Neural progenitor cell (in vitro differentiated cells): ENCODE results near the gene MPLKIP. TPM values are rescaled to one million over a fixed set of nuclear protein-coding genes. Genes with fewer than 3 reads are reported as not detected.

Experiments
- DNase-seq: peaks from one replicate; pipeline ENCODE4 v3.0.0-alpha.2; 2016; ENCODE audit warnings: low spot score
- H2AFZ ChIP-seq: fragments of 200-600 bp; sonication (generic); replicated peaks from 2 replicates; pipeline ENCODE4 v1.6.1; 2016; ENCODE audit warnings: antibody characterized with exemption
- H3F3A ChIP-seq: fragments of 200-600 bp; sonication (generic); 2 replicates; pipeline ENCODE4 v1.6.1; 2016; ENCODE audit warnings: antibody characterized with exemption, low read depth
- H3K27ac ChIP-seq: fragments of 200-600 bp; sonication (generic); 2 replicates; pipeline ENCODE4 v1.5.1; 2016; ENCODE audit warnings: mild to moderate bottlenecking
- H3K27me3 ChIP-seq: fragments of 200-600 bp; sonication (generic); 2 replicates; pipeline ENCODE4 v1.6.1; 2016; ENCODE audit warnings: mild to moderate bottlenecking, moderate library complexity
- H3K36me3 ChIP-seq: fragments of 200-600 bp; sonication (generic); 2 replicates; pipeline ENCODE4 v1.5.1; 2016
- H3K4me1 ChIP-seq: fragments of 200-600 bp; sonication (generic); 2 replicates; pipeline ENCODE4 v1.6.1; 2016; ENCODE audit warnings: mixed run types
- H3K4me2 ChIP-seq: fragments of 200-600 bp; sonication (generic); 2 replicates; pipeline ENCODE4 v1.6.1; 2016
- H3K4me3 ChIP-seq: fragments of 200-600 bp; sonication (generic); 2 replicates; pipeline ENCODE4 v1.5.1; 2016
- H3K79me2 ChIP-seq: fragments of 200-600 bp; sonication (generic); 2 replicates; pipeline ENCODE4 v1.6.1; 2016; ENCODE audit warnings: low read depth
- H3K9ac ChIP-seq: fragments of 200-600 bp; sonication (generic); 2 replicates; pipeline ENCODE4 v1.6.1; 2016
- H3K9me3 ChIP-seq: fragments of 200-600 bp; sonication (generic); 2 replicates; pipeline ENCODE4 v1.5.1; 2016; ENCODE audit warnings: low read depth
- H4K20me1 ChIP-seq: fragments of 200-600 bp; sonication (generic); 2 replicates; pipeline ENCODE4 v1.6.1; 2016; ENCODE audit warnings: low read depth
- H3K27ac Mint-ChIP-seq: 3 replicates; pipeline ENCODE4 v1.8.0; 2021; ENCODE audit warnings: mixed read lengths
- H3K27me3 Mint-ChIP-seq: 2 replicates; pipeline ENCODE4 v1.8.0; 2022; ENCODE audit warnings: low read depth, mild to moderate bottlenecking, inconsistent platforms, moderate library complexity, mixed read lengths; ENCODE audit not compliant: insufficient read depth
- H3K36me3 Mint-ChIP-seq: 3 replicates; pipeline ENCODE4 v1.8.0; 2021; ENCODE audit warnings: mixed read lengths
- H3K4me1 Mint-ChIP-seq: 3 replicates; pipeline ENCODE4 v1.8.0; 2021; ENCODE audit warnings: mixed read lengths
- H3K4me3 Mint-ChIP-seq: 3 replicates; pipeline ENCODE4 v1.8.0; 2021; ENCODE audit warnings: mild to moderate bottlenecking, moderate library complexity, mixed read lengths
- H3K9me3 Mint-ChIP-seq: 3 replicates; pipeline ENCODE4 v1.8.0; 2020; ENCODE audit warnings: mixed read lengths
- EZH2 ChIP-seq: fragments of 200-600 bp; sonication (generic); IDR thresholded peaks from 2 replicates; pipeline ENCODE4 v1.6.1; 2017; ENCODE audit warnings: antibody characterized with exemption, mild to moderate bottlenecking, moderate library complexity
- EZH2phosphoT487 ChIP-seq: fragments of 200-600 bp; sonication (generic); IDR thresholded peaks from 2 replicates; pipeline ENCODE4 v1.6.1; 2017; ENCODE audit warnings: antibody characterized with exemption
- total RNA-seq: library from RNA; depleted of rRNA; stranded (reverse); fragments of >200 nt; gene quantifications from 2 replicates; pipeline ENCODE4 v1.2.3, GENCODE V29; 2015; ENCODE audit warnings: low replicate concordance
- TF ChIP-seq, protein P1 (sequence below): fragments of 200-600 bp; sonication (generic); IDR thresholded peaks from 2 replicates; pipeline ENCODE4 v1.5.1; 2017; ENCODE audit warnings: antibody characterized with exemption, mild to moderate bottlenecking

The MPLKIP gene
- total RNA-seq, 1 donor from 2014 or later = 48.4 TPM

DNA sequence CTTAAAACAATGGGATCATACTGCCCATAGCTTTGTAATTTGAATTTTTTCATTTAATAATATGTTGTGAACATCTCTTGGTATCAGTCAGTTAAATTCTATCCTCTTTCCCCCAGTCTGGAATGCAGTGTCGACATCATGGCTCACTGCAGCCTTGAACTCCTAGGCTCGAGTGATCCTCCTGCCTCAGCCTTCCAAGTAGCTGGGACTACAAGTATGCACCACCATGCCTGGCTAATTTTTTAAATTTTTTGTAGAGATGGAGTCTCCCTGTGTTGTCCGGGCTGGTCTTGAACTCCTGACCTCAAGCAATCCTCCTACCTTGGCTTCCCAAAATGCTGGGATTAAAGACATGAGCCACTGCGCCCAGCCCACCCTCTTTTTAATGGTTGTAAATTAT is 34.6 kb downstream of the MPLKIP start:
- Histone ChIP-seq H3K9me3 (no peaks in the 10 kb centered on the region), H3K36me3 (no peaks in the 10 kb centered on the region), H3K9ac (no peak overlapping the region), H3K79me2 (no peaks in the 10 kb centered on the region), H3K4me1 (no peaks in the 10 kb centered on the region), H3F3A (peaks cover 4% of the 10 kb centered on the region), H3K4me3 (no peak overlapping the region), H3K27me3 (no peaks in the 10 kb centered on the region), H2AFZ (no peak overlapping the region), H4K20me1 (no peaks in the 10 kb centered on the region), H3K4me2 (no peak overlapping the region), H3K27ac (no peak overlapping the region)
- Mint-ChIP-seq H3K36me3 (no peaks in the 10 kb centered on the region), H3K9me3 (no peaks in the 10 kb centered on the region), H3K4me3 (no peak overlapping the region), H3K27me3 (no peaks in the 10 kb centered on the region), H3K4me1 (peaks cover 3% of the 10 kb centered on the region), H3K27ac (no peak overlapping the region)
- no peak for TF ChIP-seq EZH2phosphoT487
- TF ChIP-seq, protein P1, sequence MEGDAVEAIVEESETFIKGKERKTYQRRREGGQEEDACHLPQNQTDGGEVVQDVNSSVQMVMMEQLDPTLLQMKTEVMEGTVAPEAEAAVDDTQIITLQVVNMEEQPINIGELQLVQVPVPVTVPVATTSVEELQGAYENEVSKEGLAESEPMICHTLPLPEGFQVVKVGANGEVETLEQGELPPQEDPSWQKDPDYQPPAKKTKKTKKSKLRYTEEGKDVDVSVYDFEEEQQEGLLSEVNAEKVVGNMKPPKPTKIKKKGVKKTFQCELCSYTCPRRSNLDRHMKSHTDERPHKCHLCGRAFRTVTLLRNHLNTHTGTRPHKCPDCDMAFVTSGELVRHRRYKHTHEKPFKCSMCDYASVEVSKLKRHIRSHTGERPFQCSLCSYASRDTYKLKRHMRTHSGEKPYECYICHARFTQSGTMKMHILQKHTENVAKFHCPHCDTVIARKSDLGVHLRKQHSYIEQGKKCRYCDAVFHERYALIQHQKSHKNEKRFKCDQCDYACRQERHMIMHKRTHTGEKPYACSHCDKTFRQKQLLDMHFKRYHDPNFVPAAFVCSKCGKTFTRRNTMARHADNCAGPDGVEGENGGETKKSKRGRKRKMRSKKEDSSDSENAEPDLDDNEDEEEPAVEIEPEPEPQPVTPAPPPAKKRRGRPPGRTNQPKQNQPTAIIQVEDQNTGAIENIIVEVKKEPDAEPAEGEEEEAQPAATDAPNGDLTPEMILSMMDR = no peak
- TF ChIP-seq EZH2 = no peak
- DNase-seq = no peak

DNA sequence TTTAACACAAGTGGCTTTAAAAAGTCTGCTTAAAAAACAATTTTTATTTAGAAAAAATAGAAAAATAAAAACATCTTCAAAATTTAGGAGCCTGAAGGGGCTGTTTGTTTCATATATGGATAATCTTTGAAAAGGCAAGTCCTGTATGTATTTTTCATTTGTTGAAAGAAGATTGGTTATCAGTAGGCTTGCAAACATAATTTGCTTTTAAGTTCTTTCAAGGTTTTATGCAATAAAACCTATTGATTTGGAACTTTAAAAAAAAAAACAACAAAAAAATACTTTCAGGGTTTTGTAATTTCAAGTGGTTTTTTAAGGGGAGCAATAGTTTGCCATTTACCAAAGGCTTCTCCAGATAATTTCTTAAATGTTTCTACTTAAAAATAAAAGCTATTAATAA is 35.6 kb downstream of the MPLKIP start:
- Histone ChIP-seq H3K27me3 (no peaks in the 10 kb centered on the region), H3K36me3 (no peaks in the 10 kb centered on the region), H3F3A (peaks cover 4% of the 10 kb centered on the region), H3K4me3 (no peak overlapping the region), H3K9ac (no peak overlapping the region), H2AFZ (no peak overlapping the region), H3K4me2 (no peak overlapping the region), H3K79me2 (no peaks in the 10 kb centered on the region), H3K4me1 (no peaks in the 10 kb centered on the region), H3K27ac (no peak overlapping the region), H4K20me1 (no peaks in the 10 kb centered on the region), H3K9me3 (no peaks in the 10 kb centered on the region)
- no peak for DNase-seq
- Mint-ChIP-seq H3K9me3 (no peaks in the 10 kb centered on the region), H3K4me3 (no peak overlapping the region), H3K27ac (no peak overlapping the region), H3K4me1 (peaks cover 3% of the 10 kb centered on the region), H3K27me3 (no peaks in the 10 kb centered on the region), H3K36me3 (peaks cover 5% of the 10 kb centered on the region)
- TF ChIP-seq EZH2phosphoT487 (no peak), EZH2 (no peak)
- TF ChIP-seq, protein P1 = no peak

DNA sequence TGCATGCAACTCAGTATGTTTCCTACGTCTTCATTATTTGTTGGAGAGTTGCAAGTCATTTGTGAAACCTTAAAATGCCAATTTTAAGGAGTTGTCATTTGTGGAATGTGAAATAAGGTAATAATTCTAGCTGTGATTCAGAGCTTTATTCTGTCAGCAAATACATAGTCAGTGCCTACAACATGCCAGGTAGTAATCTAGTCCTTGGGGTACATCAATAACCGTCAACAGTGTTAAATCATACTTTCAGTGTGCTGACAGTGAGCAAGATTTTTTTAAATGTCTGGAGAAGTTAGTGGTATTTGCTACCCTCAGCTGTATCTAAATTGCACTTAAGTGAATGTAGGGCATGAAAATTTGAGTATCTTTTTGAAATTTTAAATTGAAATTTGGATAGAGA is 36.7 kb downstream of the MPLKIP start:
- peaks cover 10% of the 10 kb centered on the region for H3K36me3 Mint-ChIP-seq
- Histone ChIP-seq H3K27me3 (no peaks in the 10 kb centered on the region), H3K4me1 (no peaks in the 10 kb centered on the region), H3K4me3 (no peak overlapping the region), H4K20me1 (no peaks in the 10 kb centered on the region), H3K9me3 (no peaks in the 10 kb centered on the region), H3K9ac (no peak overlapping the region), H3K4me2 (no peak overlapping the region), H3K79me2 (no peaks in the 10 kb centered on the region), H2AFZ (no peak overlapping the region), H3K27ac (peak overlapping the region; percentile 19), H3F3A (peaks cover 4% of the 10 kb centered on the region), H3K36me3 (no peaks in the 10 kb centered on the region)
- no peak overlapping the region for H3K4me3 Mint-ChIP-seq
- DNase-seq = no peak
- TF ChIP-seq EZH2phosphoT487 = no peak
- TF ChIP-seq, protein P1 = no peak
- TF ChIP-seq EZH2 = no peak
- no peaks in the 10 kb centered on the region for H3K27me3 Mint-ChIP-seq
- H3K9me3 Mint-ChIP-seq = no peaks in the 10 kb centered on the region
- no peak overlapping the region for H3K27ac Mint-ChIP-seq
- peaks cover 3% of the 10 kb centered on the region for H3K4me1 Mint-ChIP-seq
